22Rv1 (cell line): Measurements from ENCODE around the gene DLG1.

Experiments used
- ZFX ChIP-seq: fragments of 450-650 bp; IDR thresholded peaks from 2 replicates; pipeline ENCODE4 v1.6.1; 2017; ENCODE audit warnings: antibody characterized with exemption, borderline replicate concordance
- TF ChIP-seq, protein P1 (sequence below): fragments of 450-650 bp; IDR thresholded peaks from 2 replicates; pipeline ENCODE4 v1.5.1; 2017; ENCODE audit warnings: mild to moderate bottlenecking

- TF ChIP-seq ZFX, result no peak
- TF ChIP-seq, protein P1, sequence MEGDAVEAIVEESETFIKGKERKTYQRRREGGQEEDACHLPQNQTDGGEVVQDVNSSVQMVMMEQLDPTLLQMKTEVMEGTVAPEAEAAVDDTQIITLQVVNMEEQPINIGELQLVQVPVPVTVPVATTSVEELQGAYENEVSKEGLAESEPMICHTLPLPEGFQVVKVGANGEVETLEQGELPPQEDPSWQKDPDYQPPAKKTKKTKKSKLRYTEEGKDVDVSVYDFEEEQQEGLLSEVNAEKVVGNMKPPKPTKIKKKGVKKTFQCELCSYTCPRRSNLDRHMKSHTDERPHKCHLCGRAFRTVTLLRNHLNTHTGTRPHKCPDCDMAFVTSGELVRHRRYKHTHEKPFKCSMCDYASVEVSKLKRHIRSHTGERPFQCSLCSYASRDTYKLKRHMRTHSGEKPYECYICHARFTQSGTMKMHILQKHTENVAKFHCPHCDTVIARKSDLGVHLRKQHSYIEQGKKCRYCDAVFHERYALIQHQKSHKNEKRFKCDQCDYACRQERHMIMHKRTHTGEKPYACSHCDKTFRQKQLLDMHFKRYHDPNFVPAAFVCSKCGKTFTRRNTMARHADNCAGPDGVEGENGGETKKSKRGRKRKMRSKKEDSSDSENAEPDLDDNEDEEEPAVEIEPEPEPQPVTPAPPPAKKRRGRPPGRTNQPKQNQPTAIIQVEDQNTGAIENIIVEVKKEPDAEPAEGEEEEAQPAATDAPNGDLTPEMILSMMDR, result no peak
Observed at GRCh38 chr3:197244751-197245150, 53.7 kb downstream of the DLG1 start.
